NCI-H345 (cell line): ENCODE measurements around the gene TMEM138.

Experiments used
- DNase-seq: peaks from one replicate; lab custom pipeline; 2025; lab: John Stamatoyannopoulos, UW

The TMEM138 gene

GRCh38 chr11:61361741-61362541 is at the start of gene TMEM138, which contains the start of gene CYB561A3:
TMEM138 (plus strand) TSS chr11:61362374; CDS start chr11:61364391, 2,017 bp downstream.
CYB561A3 (minus strand) TSS chr11:61361882; CDS start chr11:61356713, 5,169 bp downstream.
- DNase-seq = peak; percentile 96

GRCh38 chr11:61315260-61315659 is 46.9 kb upstream of the TMEM138 start:
- DNase-seq = no peak

DNA sequence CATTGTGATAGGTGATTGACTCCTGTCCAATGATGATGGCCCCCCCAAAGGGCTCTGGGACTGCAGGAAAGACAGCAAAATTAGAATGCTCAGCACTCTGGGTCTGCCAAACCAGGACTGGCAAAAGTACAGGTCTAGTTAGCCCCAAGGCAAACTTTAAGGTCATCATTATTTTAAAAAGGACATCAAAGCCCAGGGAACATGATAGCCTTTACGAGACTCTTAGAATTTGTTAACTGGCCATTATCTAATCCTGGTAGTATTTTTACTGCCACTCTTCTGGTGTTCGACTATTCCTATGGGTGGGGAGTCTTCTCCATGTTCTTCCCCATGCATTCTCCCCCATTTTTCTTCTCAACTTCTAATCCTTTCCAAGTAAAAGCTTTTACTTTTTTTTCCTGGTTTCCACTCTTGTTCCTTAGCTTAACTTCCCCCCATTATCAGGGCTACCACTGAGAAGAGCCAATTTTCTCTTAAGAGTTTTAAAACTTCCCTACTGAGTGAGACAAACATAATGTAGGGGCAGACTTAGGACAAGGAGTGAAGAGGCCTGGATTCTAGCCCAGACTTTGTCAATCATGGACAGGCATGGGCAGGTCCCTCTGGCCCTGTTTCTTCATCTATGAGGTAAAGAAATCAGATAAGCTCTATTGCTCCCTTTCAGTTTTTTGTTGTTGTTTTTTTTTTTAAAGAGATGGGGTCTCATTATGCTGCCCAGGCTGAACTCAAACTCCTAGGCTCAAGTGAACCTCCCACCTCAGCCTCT is 36.3 kb upstream of the TMEM138 start:
- no peak for DNase-seq

GRCh38 chr11:61327669-61328071 is 34.5 kb upstream of the TMEM138 start:
- DNase-seq = no peak

GRCh38 chr11:61328351-61328750 is 33.8 kb upstream of the TMEM138 start:
- DNase-seq = no peak

DNA sequence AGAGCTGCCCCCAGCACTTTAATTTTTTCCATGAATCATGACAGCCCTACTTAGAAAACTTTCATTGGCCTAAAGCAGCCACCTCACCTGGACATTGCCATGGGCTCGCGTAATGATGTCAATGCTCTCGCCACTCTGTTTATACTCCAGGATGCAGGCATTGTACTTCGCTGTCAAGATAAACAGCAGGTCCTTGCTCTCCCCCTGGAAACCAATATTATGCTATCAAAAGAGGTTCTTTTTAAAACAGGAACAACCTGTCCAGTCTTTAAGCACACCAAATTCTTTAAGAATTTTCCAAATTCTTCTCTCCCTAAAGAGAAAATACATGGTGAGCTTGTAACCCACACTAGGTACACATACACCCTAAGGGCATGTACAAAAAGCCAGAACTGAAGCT is 32.3 kb upstream of the TMEM138 start:
- no peak for DNase-seq

- no peak for DNase-seq
Observed at GRCh38 chr11:61331651-61332050, 30.5 kb upstream of the TMEM138 start.

- no peak for DNase-seq
Observed at GRCh38 chr11:61332281-61332796, 29.8 kb upstream of the TMEM138 start.

GRCh38 chr11:61332797-61333549 is 29.2 kb upstream of the TMEM138 start, which contains the start of the genes DDB1 and TKFC:
DDB1 (minus strand) TSS chr11:61333105; CDS start chr11:61332968, 137 bp downstream.
TKFC (plus strand) TSS chr11:61333228; CDS start chr11:61334729, 1,501 bp downstream.
- DNase-seq = peak; percentile 96

GRCh38 chr11:61333550-61334433 is 28.4 kb upstream of the TMEM138 start:
- no peak for DNase-seq

DNA sequence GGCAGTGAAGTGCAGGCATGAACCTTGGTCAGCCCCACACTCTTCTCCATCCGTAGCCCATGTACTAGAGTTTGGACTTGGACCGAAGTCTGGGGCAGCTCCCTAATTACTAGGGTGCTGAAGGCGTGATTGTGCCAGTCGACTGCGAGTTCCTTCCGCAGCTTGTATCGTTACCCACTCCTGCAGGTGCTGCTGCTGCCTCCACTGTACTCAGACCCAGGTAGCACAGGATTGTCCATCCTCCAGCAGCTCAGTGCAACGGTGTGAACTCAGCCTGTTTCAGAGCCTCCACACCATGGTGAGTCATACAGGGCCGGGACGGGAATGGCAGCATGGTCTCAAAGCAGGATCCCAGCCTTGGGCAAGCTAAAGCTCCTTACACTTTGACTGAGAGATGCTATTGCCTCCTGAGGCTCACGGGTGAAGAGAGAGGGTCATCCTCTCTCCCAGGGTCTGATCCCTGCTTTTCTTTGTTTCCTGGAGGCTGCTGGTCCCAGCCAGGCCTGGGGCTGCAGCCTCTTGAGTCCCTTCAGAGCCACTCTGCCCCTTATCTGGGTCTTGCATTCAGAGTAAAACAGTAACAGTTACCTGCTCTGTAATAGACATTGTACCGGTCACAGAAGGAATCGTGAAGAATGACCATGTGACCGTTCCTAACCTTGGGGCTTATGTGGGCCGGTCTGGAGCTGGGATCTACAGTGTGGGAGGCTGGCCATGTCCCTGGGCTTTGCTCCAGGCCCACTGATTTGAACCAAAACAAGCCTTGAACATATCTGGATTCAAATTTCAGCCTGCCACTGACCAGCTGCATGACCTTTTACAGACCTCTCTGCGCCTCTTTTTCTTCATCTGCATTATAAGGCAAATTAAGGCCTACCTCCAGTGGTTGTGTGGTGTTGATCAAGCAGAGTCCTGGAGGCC is 27.5 kb upstream of the TMEM138 start:
- DNase-seq = no peak

- DNase-seq = no peak
Observed at GRCh38 chr11:61335355-61335710, 26.8 kb upstream of the TMEM138 start.

- DNase-seq = peak; percentile 79
Observed at GRCh38 chr11:61336171-61336935, 25.8 kb upstream of the TMEM138 start.

- no peak for DNase-seq
Observed at GRCh38 chr11:61337706-61338470, 24.3 kb upstream of the TMEM138 start.

DNA sequence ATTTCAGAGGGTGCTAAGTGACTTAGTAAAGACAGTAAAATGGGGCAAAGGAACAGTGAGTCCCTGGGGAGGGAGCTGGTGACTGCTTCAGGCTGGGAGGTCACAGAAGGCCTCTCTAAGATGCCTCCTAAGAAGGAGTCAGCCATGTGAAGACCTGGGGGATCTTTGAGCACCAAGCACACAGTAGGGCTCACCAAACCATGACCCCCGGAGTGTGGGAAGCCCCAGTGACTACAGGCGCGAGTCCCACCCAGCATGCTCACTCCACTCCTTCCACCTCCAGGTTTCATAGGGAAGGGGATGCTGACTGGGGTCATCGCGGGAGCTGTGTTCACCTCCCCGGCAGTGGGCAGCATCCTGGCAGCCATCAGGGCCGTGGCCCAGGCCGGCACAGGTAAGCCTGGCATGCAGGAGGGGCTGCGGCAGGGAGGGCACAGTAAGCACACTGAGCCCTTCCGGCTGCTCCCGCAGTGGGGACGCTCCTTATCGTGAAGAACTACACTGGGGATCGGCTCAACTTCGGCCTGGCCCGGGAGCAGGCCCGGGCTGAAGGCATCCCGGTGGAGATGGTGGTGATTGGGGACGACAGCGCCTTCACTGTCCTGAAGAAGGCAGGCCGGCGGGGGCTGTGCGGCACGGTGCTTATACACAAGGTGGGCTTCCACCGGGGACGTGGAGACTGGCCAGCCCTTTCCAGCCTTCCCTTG is 23.2 kb upstream of the TMEM138 start:
- DNase-seq = no peak

- no peak for DNase-seq
Observed at GRCh38 chr11:61339490-61339878, 22.7 kb upstream of the TMEM138 start.

- no peak for DNase-seq
Observed at GRCh38 chr11:61340979-61341378, 21.2 kb upstream of the TMEM138 start.

GRCh38 chr11:61341706-61342105 is 20.5 kb upstream of the TMEM138 start:
- DNase-seq = no peak
